Activated CD4-positive, alpha-beta T cell treated with anti-CD3 and anti-CD28 coated beads, Interleukin-2, amount 10 ng/mL, durations not matched to agents 7 days and 5 days (primary cell): Measurements from ENCODE around the gene USP6NL. TPM values are rescaled to one million over a fixed set of nuclear protein-coding genes. Genes with fewer than 3 reads are reported as not detected.

Experiments used
- CTCF ChIA-PET: fragments of 350-600 bp; sonication (Branson Sonifier 250); formaldehyde crosslinking; loops from one replicate; lab custom pipeline; 2021; ENCODE audit warnings: antibody characterized with exemption; lab: Charles Lee
- POLR2A ChIA-PET: fragments of 350-600 bp; sonication (Branson Sonifier 250); formaldehyde crosslinking; loops from one replicate; lab custom pipeline; 2021; ENCODE audit warnings: antibody characterized with exemption; lab: Charles Lee
- DNase-seq: peaks from one replicate; pipeline ENCODE4 v3.0.0-alpha.2; 2020
- H3K27ac Mint-ChIP-seq: one replicate; pipeline ENCODE4 v1.8.0; 2021; ENCODE audit warnings: mild to moderate bottlenecking, moderate library complexity, mixed read lengths
- H3K27me3 Mint-ChIP-seq: one replicate; pipeline ENCODE4 v1.8.0; 2021; ENCODE audit warnings: mixed read lengths
- H3K36me3 Mint-ChIP-seq: one replicate; pipeline ENCODE4 v1.8.0; 2021; ENCODE audit warnings: low read depth, mixed read lengths
- H3K4me1 Mint-ChIP-seq: one replicate; pipeline ENCODE4 v1.8.0; 2021; ENCODE audit warnings: mixed read lengths
- H3K4me3 Mint-ChIP-seq: one replicate; pipeline ENCODE4 v1.8.0; 2021; ENCODE audit warnings: mild to moderate bottlenecking, moderate library complexity, mixed read lengths
- H3K9me3 Mint-ChIP-seq: one replicate; pipeline ENCODE4 v1.8.0; 2021; ENCODE audit warnings: mixed read lengths
- total RNA-seq, 2 experiments: library from RNA; stranded (reverse); gene quantifications; one replicate each; pipeline ENCODE4 v1.2.3, GENCODE V29; 2021

USP6NL gene
- total RNA-seq, 2 experiments from 2014 or later, result 3.1 to 4.0 TPM

DNA sequence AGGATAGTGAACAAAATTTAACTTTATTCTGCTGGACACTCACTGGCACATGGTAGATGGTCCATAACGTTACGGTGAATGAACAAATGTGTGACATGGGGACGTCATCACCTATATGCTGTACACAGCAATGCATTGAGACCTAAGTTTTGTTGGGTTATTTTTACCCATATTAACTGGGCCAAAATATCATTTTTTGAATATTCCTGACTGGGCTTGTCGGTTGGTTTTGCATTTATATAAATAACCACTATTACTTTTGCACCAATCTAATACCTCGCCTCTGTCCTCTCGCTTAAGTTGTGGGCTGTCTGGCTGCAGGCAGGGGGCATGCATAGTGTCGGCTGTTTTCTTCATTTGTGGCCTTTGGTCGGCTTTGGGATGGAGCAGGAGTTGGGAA is 161.7 kb downstream of the USP6NL start:
- Mint-ChIP-seq H3K27me3 (peaks cover 5% of the 10 kb centered on the region), H3K9me3 (no peaks in the 10 kb centered on the region), H3K27ac (no peak overlapping the region), H3K36me3 (no peaks in the 10 kb centered on the region), H3K4me1 (peaks cover 18% of the 10 kb centered on the region), H3K4me3 (no peak overlapping the region)
- no peak for DNase-seq
- ChIA-PET CTCF (no interaction called here), POLR2A (no interaction called here)

- no peak for DNase-seq
- peaks cover 18% of the 10 kb centered on the region for H3K4me1 Mint-ChIP-seq
- POLR2A ChIA-PET, result no interaction called here
- H3K27me3 Mint-ChIP-seq, result peaks cover 5% of the 10 kb centered on the region
- no peaks in the 10 kb centered on the region for H3K9me3 Mint-ChIP-seq
- H3K36me3 Mint-ChIP-seq, result no peaks in the 10 kb centered on the region
- no peak overlapping the region for H3K27ac Mint-ChIP-seq
- H3K4me3 Mint-ChIP-seq, result no peak overlapping the region
- CTCF ChIA-PET, result no interaction called here
Measured at GRCh38 chr10:11448545-11449244, 162.8 kb downstream of the USP6NL start.

DNA sequence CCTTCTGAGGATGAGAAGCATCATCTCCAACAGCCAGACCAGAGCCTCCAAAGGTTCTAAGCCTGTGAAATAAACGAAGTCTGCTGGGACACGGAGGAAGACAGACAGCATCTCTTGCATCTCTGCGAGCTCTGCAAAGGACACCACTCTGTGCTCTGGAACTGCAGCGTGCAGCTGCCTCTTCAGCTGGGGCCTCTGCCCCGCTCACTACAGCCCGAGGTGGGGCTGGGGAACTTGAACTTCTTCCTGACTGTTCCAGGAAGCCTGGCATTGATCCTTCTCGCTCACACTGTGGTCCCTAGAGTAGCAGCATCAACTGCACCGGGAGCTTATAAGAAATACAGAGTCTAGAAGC is 163.3 kb downstream of the USP6NL start:
- Mint-ChIP-seq H3K27me3 (peaks cover 5% of the 10 kb centered on the region), H3K36me3 (no peaks in the 10 kb centered on the region), H3K4me3 (no peak overlapping the region), H3K4me1 (peaks cover 18% of the 10 kb centered on the region), H3K27ac (no peak overlapping the region), H3K9me3 (no peaks in the 10 kb centered on the region)
- POLR2A ChIA-PET, result no interaction called here
- CTCF ChIA-PET, result no interaction called here
- no peak for DNase-seq

- Mint-ChIP-seq H3K27ac (no peak overlapping the region), H3K27me3 (peaks cover 5% of the 10 kb centered on the region), H3K9me3 (no peaks in the 10 kb centered on the region), H3K4me1 (peaks cover 20% of the 10 kb centered on the region), H3K4me3 (no peak overlapping the region), H3K36me3 (no peaks in the 10 kb centered on the region)
- no peak for DNase-seq
- POLR2A ChIA-PET, result no interaction called here
- CTCF ChIA-PET, result interaction anchor here (0.8 to 1.8 kb wide), 2 partner anchors 9 to 10 kb away, joined by 3 to 6 read pairs; no protein-coding TSS in a partner anchor
Measured at GRCh38 chr10:11447586-11447985, 163.9 kb downstream of the USP6NL start.

GRCh38 chr10:11446864-11447263 is 164.6 kb downstream of the USP6NL start:
- POLR2A ChIA-PET, result no interaction called here

GRCh38 chr10:11446133-11446532 is 165.3 kb downstream of the USP6NL start:
- POLR2A ChIA-PET, result no interaction called here
- Mint-ChIP-seq H3K9me3 (no peaks in the 10 kb centered on the region), H3K4me1 (peaks cover 23% of the 10 kb centered on the region), H3K36me3 (no peaks in the 10 kb centered on the region), H3K27ac (no peak overlapping the region), H3K27me3 (peaks cover 5% of the 10 kb centered on the region), H3K4me3 (no peak overlapping the region)
- CTCF ChIA-PET, result interaction anchor here (1.8 kb wide), 1 partner anchor 11 kb away, joined by 6 read pairs; no protein-coding TSS in a partner anchor
- no peak for DNase-seq

More at GRCh38 chr10:11446864-11447263, 164.6 kb downstream of the USP6NL start:
- Mint-ChIP-seq H3K4me1 (peaks cover 20% of the 10 kb centered on the region), H3K36me3 (no peaks in the 10 kb centered on the region), H3K27ac (no peak overlapping the region), H3K9me3 (no peaks in the 10 kb centered on the region), H3K4me3 (no peak overlapping the region), H3K27me3 (peaks cover 5% of the 10 kb centered on the region)
- DNase-seq, result no peak
- CTCF ChIA-PET, result interaction anchor here (0.8 to 1.8 kb wide), 2 partner anchors 8 to 11 kb away, joined by 3 to 6 read pairs; no protein-coding TSS in a partner anchor

DNA sequence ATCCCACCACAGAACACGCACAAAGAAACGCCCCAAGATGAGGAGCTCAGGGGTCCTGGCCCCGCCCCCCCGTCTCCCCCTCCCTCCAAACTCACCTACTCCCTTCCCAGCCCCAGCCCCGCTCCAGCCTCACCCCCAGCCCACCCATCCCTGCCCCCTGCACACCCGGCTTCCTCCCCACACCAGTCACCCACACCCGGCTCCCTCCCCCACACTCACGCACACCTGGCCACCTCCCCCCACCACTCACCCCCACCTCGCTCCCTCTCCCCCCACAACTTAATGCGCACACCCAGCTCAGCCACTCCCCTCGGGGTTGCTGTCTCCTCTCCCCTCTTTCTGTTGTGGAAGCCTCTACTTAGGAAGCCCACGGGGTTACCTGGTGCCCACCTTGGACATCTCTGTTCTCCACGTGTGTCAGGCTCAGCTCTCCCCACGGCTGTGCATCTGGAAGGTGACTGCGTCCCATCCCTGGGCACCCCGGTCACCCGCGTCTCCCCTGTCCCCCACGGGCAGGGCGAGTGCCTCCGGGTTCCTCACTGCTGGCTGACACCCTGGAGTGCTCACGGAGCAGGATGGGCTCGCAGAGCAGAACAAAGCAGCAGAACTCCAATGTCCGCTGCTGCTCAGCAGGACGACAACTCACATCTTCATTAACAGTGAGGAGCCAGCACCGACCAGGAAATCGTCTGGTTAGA is 166.8 kb downstream of the USP6NL start:
- H3K4me3 Mint-ChIP-seq, result no peak overlapping the region
- no peak for DNase-seq
- no peaks in the 10 kb centered on the region for H3K9me3 Mint-ChIP-seq
- H3K36me3 Mint-ChIP-seq, result no peaks in the 10 kb centered on the region
- ChIA-PET CTCF (interaction anchor here (0.6 kb wide), 1 partner anchor 9 kb away, joined by 5 read pairs; no protein-coding TSS in a partner anchor), POLR2A (no interaction called here)
- H3K4me1 Mint-ChIP-seq, result peaks cover 30% of the 10 kb centered on the region
- H3K27me3 Mint-ChIP-seq, result peaks cover 2% of the 10 kb centered on the region
- H3K27ac Mint-ChIP-seq, result no peak overlapping the region

GRCh38 chr10:11444155-11444530 is 167.3 kb downstream of the USP6NL start:
- Mint-ChIP-seq H3K27ac (no peak overlapping the region), H3K4me3 (no peak overlapping the region), H3K9me3 (no peaks in the 10 kb centered on the region), H3K36me3 (no peaks in the 10 kb centered on the region), H3K4me1 (peaks cover 35% of the 10 kb centered on the region), H3K27me3 (peaks cover 2% of the 10 kb centered on the region)
- CTCF ChIA-PET, result interaction anchor here (0.6 kb wide), 2 partner anchors 8 to 412 kb away, joined by 3 to 5 read pairs; no protein-coding TSS in a partner anchor
- no peak for DNase-seq
- POLR2A ChIA-PET, result no interaction called here

- Mint-ChIP-seq H3K27me3 (peaks cover 2% of the 10 kb centered on the region), H3K4me1 (peaks cover 33% of the 10 kb centered on the region), H3K9me3 (no peaks in the 10 kb centered on the region), H3K36me3 (no peaks in the 10 kb centered on the region), H3K4me3 (no peak overlapping the region), H3K27ac (no peak overlapping the region)
- POLR2A ChIA-PET, result no interaction called here
- CTCF ChIA-PET, result interaction anchor here (0.6 to 0.9 kb wide), 3 partner anchors 8 to 412 kb away, joined by 3 to 5 read pairs (median 3); no protein-coding TSS in a partner anchor
- DNase-seq, result no peak
Measured at GRCh38 chr10:11443468-11444154, 167.8 kb downstream of the USP6NL start.

DNA sequence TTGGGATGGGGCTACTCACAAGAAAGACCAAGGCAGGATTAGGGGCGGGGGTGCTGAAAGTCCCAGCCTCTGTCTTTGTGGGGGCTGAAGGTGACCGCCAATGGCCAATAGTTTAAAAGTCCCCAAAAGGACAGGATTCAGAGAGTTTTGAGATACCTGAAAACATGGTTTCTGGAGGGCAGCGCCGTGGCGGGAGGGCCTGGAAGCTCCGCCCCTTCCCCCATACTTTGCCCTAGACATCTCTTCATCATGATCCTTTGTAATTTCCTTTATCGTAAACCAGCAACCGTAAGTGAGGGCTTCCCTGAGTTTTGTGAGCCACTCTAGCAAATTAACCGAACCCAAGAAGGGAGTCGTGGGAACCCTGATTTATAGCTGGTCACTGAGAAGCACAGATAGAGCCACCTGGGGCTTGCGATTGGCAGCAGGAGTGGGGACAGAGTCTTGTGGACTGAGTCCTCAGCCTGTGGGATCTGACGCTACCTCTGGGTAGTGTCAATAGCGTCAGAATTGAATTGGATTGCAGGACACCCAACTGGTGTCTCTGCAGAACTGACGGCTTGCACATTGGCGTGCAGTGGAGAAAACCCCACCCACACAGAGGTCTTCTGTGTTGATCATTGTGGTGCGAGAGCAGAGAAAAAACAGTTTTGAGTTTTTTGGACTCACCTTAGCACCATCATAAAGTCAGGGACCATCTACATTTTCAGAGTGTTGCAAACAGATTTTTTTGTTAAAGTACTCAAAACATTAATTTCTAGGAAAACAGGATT is 169.3 kb downstream of the USP6NL start:
- H3K27ac Mint-ChIP-seq, result no peak overlapping the region
- peaks cover 24% of the 10 kb centered on the region for H3K4me1 Mint-ChIP-seq
- H3K27me3 Mint-ChIP-seq, result peaks cover 2% of the 10 kb centered on the region
- no peak overlapping the region for H3K4me3 Mint-ChIP-seq
- H3K9me3 Mint-ChIP-seq, result no peaks in the 10 kb centered on the region
- ChIA-PET POLR2A (no interaction called here), CTCF (interaction anchor here (0.6 kb wide), 1 partner anchor 14 kb away, joined by 3 read pairs; no protein-coding TSS in a partner anchor)
- H3K36me3 Mint-ChIP-seq, result no peaks in the 10 kb centered on the region
- DNase-seq, result no peak

DNA sequence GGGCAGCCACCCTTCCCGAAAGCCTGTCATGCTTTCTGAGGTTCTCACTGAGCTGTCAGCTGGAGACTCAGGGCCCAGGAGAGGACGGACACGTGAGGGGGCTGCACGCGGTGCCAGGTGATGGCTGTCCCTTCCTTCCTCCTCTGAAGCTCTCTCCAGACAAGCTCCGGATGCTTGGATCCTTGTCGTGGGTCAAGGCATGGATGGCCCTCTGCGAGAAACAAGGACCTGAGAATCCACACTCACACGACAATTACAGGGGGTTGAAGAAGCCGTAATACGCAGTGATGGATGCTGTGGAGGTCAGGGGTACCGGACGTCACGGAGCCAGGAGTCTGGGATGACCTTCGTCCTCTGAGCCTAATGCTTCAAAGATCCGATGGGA is 170.3 kb downstream of the USP6NL start:
- no peaks in the 10 kb centered on the region for H3K36me3 Mint-ChIP-seq
- no peak overlapping the region for H3K4me3 Mint-ChIP-seq
- CTCF ChIA-PET, result no interaction called here
- peaks cover 2% of the 10 kb centered on the region for H3K27me3 Mint-ChIP-seq
- POLR2A ChIA-PET, result no interaction called here
- no peaks in the 10 kb centered on the region for H3K9me3 Mint-ChIP-seq
- no peak overlapping the region for H3K27ac Mint-ChIP-seq
- DNase-seq, result no peak
- H3K4me1 Mint-ChIP-seq, result peaks cover 24% of the 10 kb centered on the region
